Brain microvascular endothelial cell (primary cell): ENCODE measurements around the gene IL4R.
"Not testable (repeated sequence)": the region's sequence is repeated elsewhere in the genome, so short reads cannot be mapped to it uniquely, and the experiment has no call there.

Experiments used
- DNase-seq: peaks from one replicate; pipeline ENCODE4 v3.0.0-alpha.2; 2020
- H3K27ac ChIP-seq: fragments of 250-450 bp; sonication (Bioruptor Pico); 2 replicates; pipeline ENCODE4 v1.5.1; 2020; ENCODE audit warnings: mild to moderate bottlenecking, moderate library complexity
- H3K27me3 ChIP-seq: fragments of 250-450 bp; sonication (Bioruptor Pico); replicated peaks from 2 replicates; pipeline ENCODE4 v1.5.1; 2020; ENCODE audit warnings: mild to moderate bottlenecking
- H3K36me3 ChIP-seq: fragments of 250-450 bp; sonication (Bioruptor Pico); replicated peaks from 2 replicates; pipeline ENCODE4 v1.5.1; 2020; ENCODE audit warnings: mild to moderate bottlenecking
- H3K4me3 ChIP-seq: 2 replicates; pipeline ENCODE4 v1.5.1; 2011; ENCODE audit warnings: low read depth, mild to moderate bottlenecking, control low read depth, low read length, moderate library complexity
- in situ Hi-C: cut with HindIII; loops from 2 replicates; pipeline ENCODE4 v1.10.0; 2017; ENCODE audit warnings: low sequenced_read_pairs, low pct_ligation_motif_present
- TF ChIP-seq, protein P1 (sequence below): IDR thresholded peaks from 2 replicates; pipeline ENCODE4 v1.5.1; 2011; ENCODE audit warnings: low read depth, mild to moderate bottlenecking, moderate library complexity, low read length, control low read depth, inconsistent platforms; ENCODE audit errors: missing control alignments

Gene IL4R

DNA sequence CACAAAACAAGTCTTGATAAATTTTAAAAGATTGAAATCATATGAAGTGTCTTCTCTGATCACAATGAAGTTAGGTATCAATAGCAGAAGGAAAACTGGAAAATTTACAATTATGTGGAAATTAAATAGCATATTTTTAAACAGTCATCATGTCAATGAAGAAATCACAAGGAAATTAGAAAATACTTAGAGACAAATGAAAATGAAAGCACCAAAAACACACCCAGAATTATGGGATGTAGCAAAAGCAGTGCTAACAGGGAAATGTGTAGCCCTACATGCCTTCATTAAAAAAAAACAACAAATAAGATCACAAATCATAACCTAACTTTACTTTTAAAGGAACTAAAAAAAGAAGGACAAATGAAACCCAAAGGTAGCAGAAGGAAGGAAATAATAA lies 80.7 kb downstream of the IL4R start:
- no peak for DNase-seq
- Histone ChIP-seq H3K36me3 (no peaks in the 10 kb centered on the region), H3K4me3 (no peak overlapping the region), H3K27ac (no peak overlapping the region), H3K27me3 (no peaks in the 10 kb centered on the region)
- TF ChIP-seq, protein P1, sequence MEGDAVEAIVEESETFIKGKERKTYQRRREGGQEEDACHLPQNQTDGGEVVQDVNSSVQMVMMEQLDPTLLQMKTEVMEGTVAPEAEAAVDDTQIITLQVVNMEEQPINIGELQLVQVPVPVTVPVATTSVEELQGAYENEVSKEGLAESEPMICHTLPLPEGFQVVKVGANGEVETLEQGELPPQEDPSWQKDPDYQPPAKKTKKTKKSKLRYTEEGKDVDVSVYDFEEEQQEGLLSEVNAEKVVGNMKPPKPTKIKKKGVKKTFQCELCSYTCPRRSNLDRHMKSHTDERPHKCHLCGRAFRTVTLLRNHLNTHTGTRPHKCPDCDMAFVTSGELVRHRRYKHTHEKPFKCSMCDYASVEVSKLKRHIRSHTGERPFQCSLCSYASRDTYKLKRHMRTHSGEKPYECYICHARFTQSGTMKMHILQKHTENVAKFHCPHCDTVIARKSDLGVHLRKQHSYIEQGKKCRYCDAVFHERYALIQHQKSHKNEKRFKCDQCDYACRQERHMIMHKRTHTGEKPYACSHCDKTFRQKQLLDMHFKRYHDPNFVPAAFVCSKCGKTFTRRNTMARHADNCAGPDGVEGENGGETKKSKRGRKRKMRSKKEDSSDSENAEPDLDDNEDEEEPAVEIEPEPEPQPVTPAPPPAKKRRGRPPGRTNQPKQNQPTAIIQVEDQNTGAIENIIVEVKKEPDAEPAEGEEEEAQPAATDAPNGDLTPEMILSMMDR: no peak
- in situ Hi-C loops: no loop called here

DNA sequence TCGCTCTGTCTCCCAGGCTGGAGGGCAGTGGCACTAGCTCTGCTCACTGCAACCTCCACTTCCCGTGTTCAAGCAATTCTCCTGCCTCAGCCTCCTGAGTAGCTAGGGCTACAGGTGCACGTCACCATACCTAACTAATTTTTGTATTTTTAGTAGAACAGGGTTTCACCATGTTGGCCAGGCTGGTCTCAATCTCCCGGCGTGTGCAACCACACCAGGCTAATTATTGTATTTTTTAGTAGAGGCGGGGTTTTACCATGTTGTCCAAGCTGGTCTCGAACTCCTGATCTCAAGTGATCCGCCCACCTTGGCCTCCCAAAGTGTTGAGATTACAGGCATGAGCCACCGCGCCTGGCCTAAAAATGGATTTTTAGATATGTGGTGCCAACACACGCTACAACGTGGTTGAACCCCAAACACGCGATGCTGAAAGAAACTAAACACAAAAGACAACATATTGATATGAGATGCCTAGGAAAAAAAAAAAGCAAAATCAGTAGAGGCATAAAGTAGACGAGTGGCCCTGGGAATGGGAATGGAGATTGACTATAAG lies 84.6 kb downstream of the IL4R start:
- in situ Hi-C loops, H3K36me3 ChIP-seq, H3K27me3 ChIP-seq, H3K27ac ChIP-seq, H3K4me3 ChIP-seq, DNase-seq: not testable (repeated sequence)

DNA sequence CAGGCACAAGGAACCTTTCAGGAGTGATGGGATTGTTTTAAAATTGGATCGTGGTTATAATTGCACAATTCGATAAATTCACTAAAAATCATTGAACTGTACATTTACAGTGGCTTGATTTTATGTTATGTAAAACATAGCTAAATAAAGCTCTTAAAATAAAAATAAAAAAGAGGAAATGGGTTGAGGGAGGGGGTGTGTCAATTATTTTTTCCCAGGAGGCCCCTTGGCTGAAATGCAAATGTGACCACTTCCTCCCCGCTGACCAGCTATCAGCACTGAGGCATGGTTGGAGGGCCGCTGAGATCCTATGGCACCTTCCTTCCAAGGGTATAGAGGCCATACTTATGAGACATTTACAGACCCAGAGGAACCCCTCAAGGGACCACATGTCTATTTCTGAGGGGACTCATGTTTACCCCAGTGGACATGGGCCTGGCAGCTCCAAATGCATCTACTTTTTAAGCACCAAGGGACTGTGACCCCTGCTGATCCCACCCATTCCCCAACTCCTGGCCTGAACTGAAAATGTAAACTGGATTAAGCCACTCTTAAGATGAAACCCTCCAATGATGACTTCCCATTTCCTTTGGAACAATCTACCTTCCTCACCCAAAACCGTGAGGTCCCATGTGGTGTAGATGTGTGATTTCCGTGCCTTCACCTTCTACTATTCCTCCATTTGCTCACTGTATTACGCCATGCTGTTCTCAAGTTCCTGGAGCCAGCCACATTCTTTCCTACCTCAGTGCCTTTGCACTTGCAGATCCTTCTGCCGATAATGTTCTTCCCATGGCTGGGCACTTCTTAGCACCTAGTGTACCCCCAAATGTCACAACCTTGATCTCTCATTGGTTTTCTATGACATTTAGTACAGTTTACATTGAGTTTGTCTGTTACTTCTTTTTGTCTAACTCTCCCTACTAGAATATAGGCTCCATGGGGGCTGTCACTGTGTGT lies 85.4 kb downstream of the IL4R start:
- TF ChIP-seq, protein P1: no peak
- in situ Hi-C loops: no loop called here
- no peak for DNase-seq
- Histone ChIP-seq H3K27me3 (no peaks in the 10 kb centered on the region), H3K36me3 (no peaks in the 10 kb centered on the region), H3K27ac (no peak overlapping the region), H3K4me3 (no peak overlapping the region)

DNA sequence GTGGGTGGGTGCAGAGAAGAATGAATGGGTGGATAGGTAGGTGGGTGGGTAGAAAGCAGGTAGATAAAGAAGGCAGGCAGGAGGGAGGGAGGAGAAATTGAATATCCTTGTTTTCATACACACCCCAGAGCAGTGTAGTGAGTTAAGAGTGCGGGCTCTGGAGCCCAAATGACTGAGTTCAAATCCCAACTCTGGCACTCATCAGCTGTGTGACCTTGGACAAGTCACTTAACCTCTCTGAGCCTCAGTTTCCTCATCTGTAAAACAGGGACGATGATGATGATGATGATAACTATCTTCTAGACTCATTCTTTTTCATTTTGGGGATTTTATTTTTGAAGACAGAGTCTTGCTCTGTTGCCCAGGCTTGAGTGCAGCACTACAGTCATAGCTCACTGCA lies 86.2 kb downstream of the IL4R start:
- TF ChIP-seq, protein P1: no peak
- no peak overlapping the region for H3K4me3 ChIP-seq

DNA sequence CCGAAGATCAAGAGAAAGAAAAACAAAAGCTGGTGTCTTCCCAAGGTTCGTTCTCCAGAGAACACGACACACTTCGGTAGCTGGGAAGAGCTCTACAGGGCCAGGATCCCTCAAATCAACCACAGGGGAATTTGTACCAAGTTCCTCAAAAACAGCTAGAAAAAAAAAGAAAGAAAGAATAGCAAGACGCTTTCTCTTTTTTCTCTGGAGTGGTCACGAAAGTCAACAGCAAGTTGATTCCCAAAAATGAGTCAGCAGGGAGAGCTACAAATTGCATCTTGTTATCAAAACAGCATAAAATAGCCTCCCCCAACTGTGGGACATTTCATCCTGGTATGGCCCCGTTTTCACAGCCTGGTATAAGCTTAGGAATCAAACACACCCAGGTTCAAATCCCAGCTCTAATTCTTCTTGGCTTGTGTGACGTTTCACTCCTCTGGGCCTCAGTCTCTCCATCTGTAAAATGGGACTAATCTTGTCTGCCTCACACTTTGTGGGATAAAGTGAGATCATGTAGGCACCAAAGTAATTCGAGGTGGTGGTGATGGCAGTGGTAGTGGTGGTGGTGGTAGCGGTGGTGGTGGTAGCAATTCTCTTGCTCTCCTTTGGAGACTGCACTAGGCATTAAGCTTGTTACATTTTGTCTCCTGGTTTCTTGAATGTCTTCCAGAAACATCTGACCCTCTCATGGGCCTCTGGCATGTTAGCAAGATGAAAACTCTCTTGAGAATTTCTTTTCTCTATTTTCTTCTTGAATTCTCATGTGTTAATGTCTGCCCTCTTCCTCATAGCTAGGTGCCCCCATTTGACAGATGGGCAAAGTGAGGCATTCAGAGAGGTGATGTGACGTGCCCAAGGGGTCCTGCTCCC lies 87.2 kb downstream of the IL4R start:
- H3K36me3 ChIP-seq: no peaks in the 10 kb centered on the region
- TF ChIP-seq, protein P1: no peak
- no peaks in the 10 kb centered on the region for H3K27me3 ChIP-seq
- peak overlapping the region; percentile 73 for H3K27ac ChIP-seq
- DNase-seq: peak; percentile 76
- no peak overlapping the region for H3K4me3 ChIP-seq
- in situ Hi-C loops: no loop called here

More for the DNA sequence above, 86.2 kb downstream of the IL4R start:
- DNase-seq: no peak
- no peaks in the 10 kb centered on the region for H3K36me3 ChIP-seq
- in situ Hi-C loops: no loop called here
- H3K27me3 ChIP-seq: no peaks in the 10 kb centered on the region
- no peak overlapping the region for H3K27ac ChIP-seq
